GM23248 (cell line): ENCODE measurements around the gene ZNF441.

Experiments
- EZH2 ChIP-seq: fragments of 200-600 bp; sonication (generic); IDR thresholded peaks from 2 replicates; pipeline ENCODE4 v1.6.1; 2018; ENCODE audit warnings: antibody characterized with exemption, mild to moderate bottlenecking; ENCODE audit not compliant: insufficient read depth, poor library complexity, severe bottlenecking
- EZH2phosphoT487 ChIP-seq: fragments of 200-600 bp; sonication (generic); IDR thresholded peaks from 2 replicates; pipeline ENCODE4 v1.6.1; 2018; ENCODE audit warnings: antibody characterized with exemption, moderate library complexity, mild to moderate bottlenecking, low read depth; ENCODE audit not compliant: insufficient read depth

- TF ChIP-seq EZH2phosphoT487, result no peak
- TF ChIP-seq EZH2, result no peak
Measured at GRCh38 chr19:11747277-11747676, 19.5 kb upstream of the ZNF441 start.
